GM18508 (cell line): ENCODE results near the gene KIF13A.
"Not testable (repeated sequence)": the region's sequence is repeated elsewhere in the genome, so short reads cannot be mapped to it uniquely, and the experiment has no call there.

Source experiments
- ATAC-seq: cut with Tn5 transposase; IDR thresholded peaks from one replicate; pipeline ENCODE4 v1.9.1; 2021; ENCODE audit warnings: moderate number of reproducible peaks; ENCODE audit not compliant: insufficient read depth, unreplicated experiment

Gene KIF13A

GRCh38 chr6:17817763-17818162, 169.7 kb downstream of the KIF13A start:
- ATAC-seq: no peak

DNA sequence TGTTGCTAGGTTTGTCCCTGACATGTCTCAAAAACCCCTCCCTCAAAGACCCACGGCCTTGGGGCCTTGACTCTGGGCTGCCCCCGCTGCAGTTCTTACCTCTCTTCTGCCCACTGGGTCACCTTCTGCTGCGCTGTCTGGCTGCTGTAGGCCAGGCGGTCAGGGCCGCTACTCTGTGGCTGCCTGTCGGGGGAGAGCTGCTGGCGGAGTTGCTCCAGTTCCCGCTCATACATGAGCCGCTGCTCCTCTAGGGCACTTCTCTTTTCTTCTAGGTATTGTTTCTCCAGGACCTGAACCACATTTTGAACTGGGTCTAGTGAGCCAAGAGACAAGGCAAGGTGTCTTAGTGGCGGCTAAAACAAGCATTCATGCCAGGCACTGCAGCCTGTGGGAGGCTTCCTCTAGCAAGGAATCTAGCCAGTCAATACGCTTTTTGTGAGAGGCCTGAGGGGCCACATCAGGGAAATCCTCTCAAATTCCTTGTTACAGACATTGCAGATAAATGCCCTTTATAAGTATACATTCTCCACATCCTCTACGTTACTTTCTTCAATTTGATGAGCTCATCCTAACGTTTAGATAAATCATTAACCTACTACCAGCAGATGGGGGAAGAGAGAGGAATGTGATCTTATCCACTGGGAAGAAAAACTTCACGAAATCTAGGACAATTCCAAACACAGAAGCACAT, 170.4 kb downstream of the KIF13A start:
- ATAC-seq: no peak

GRCh38 chr6:17813542-17813941, 173.9 kb downstream of the KIF13A start:
- no peak for ATAC-seq

DNA sequence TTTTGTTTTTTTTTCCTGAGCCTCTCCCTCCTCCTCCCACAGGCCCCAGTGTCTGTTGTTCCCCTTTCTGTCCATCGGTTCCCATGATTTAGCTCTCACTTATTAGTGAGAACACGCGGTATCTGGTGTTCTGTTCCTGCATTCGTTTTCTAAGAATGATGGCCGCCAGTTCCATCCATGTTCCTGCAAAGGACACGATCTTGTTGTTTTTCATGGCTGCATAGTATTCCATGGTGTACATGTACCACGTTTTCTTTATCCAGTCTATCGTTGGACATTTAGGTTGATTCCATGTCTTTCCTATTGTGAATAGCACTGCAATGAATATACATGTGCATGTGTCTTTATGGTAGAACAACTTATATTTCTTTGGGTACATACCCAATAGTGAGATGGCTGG, 175.1 kb downstream of the KIF13A start:
- no peak for ATAC-seq

- ATAC-seq: no peak
Observed at GRCh38 chr6:17808609-17809008, 178.8 kb downstream of the KIF13A start.

GRCh38 chr6:17807431-17807830, 180.0 kb downstream of the KIF13A start:
- ATAC-seq: not testable (repeated sequence)

- no peak for ATAC-seq
Observed at GRCh38 chr6:17803409-17803808, 184.0 kb downstream of the KIF13A start.

DNA sequence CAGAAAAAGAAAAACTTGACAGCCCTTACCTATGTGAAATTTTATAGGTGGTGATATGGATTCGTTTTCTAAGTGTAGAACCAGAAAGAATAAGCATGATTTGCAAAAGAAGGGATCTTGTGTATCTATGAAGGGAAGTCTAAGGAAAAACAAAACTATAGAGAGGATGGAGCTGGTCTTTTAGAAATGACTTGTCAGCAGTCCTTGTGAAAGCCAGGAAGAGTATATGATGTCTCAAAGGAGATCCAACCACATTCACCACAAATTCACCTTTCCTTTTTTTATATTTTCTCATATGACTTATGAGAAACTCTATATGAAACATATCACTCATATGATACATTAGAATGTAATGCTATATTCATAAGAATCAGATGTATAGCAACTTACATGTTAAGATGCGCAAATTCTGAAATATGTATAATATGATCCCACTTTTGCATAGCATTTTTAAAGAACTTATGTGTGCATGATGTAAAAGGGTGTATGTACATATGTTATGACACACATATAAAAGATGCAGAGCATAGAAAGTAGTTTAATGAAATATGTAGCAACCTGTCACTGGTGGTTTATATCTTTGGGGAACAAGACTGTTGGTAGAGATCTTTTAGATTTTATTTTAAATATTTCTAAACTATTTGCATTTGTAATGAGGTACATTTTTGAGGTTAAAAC, 188.8 kb downstream of the KIF13A start:
- no peak for ATAC-seq

GRCh38 chr6:17790489-17790888, 196.9 kb downstream of the KIF13A start:
- no peak for ATAC-seq

- ATAC-seq: no peak
Observed at GRCh38 chr6:17785094-17785787, 202.2 kb downstream of the KIF13A start.

DNA sequence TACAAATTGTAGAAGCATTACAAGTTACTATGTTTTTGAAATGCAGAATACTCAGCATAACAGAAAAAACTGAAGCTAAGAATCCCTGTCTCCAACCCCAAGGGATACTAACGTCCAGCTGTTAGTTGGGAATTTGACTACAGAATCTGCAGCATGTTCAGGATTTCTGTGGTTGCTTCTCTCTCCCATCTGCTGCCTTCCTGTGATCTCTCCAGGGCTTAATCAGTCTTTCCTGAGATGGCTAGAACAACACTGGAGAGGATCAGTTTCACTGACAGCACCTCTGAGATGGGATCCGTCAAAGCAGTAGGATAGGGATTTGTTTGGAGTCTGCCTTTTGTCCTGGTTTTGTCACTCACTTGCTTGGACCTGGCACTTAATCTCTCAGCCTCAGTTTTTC, 207.4 kb downstream of the KIF13A start:
- no peak for ATAC-seq

- ATAC-seq: no peak
Observed at GRCh38 chr6:17771609-17772008, 215.8 kb downstream of the KIF13A start.

- no peak for ATAC-seq
Observed at GRCh38 chr6:17768881-17769280, 218.6 kb downstream of the KIF13A start.

- ATAC-seq: no peak
Observed at GRCh38 chr6:17768388-17768787, 219.0 kb downstream of the KIF13A start.

DNA sequence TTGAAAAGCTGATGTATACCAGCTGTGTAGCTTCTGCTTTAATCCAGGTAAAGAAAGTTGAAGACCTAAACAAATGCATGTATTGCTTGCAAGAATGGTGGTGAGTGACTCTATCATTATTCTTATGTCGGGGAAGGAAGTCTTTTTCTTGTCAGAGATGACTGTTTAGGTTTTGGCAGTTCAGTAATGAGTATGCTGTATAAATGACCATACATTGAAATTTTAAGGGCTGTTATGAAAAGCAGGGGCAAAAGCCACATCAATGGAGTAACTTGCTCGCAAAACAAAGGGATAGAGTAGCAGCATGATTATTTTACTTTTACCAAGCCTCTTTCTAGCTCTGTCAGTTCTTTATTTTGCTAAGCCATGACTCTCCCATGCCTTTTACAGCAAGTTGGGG, 224.8 kb downstream of the KIF13A start:
- no peak for ATAC-seq

DNA sequence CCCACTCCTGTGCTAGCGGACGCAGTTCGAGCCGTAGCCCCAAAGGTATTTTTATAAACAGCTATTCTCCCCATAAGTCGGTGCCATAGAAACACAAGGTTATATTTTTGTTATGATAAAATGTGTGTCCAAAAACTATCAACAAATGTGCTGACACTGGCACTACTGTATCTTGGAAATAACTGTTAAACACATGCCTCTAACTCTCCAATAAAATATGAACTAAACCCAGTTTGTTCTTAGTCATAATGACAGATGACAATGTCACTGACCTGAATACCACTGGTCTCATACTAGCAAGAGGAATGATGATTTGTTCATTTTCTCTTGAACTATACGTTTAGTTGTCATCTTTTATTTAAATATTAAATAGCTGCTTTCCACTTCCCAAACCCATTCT, 229.3 kb downstream of the KIF13A start:
- no peak for ATAC-seq

GRCh38 chr6:17754254-17754653, 233.2 kb downstream of the KIF13A start:
- ATAC-seq: no peak

- ATAC-seq: not testable (repeated sequence)
Observed at GRCh38 chr6:17745324-17745723, 242.1 kb downstream of the KIF13A start.

GRCh38 chr6:17744757-17745308, 242.6 kb downstream of the KIF13A start:
- ATAC-seq: not testable (repeated sequence)

GRCh38 chr6:17744019-17744756, 243.2 kb downstream of the KIF13A start:
- no peak for ATAC-seq
